ENCODE measurements around the gene INPP5A. TPM values are rescaled to one million over a fixed set of nuclear protein-coding genes. Genes with fewer than 3 reads are reported as not detected.

Gene INPP5A
- total and polyA plus RNA-seq, 4 donors, result 37.7 to 112 (median 54.9) TPM

DNA sequence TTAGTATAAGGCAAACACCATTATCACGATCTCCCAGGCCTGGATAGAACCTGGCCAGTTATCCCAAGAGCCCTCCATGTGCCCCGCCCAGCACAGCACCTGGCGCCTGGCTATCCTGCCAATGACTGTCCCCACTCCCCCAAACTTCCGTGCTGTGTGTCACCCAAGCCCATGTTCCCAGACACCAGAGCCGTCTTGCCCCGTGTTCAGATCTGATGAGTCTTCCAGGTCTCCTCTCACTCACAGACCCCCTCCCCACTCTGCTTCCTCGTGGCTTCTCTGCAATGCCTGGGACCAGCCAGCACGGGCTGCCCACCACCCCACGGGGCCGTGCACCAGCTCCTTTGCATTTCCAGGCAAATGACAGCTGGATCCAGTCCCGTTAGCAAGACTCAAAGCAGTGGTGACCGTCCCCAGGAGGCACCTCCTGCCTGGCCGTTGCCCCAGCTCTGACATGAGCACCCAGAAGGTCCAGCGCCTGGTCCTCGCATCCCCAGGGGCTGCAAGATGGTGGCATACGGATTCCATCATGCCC, 43.8 kb upstream of the INPP5A start:
- H3K4me1 ChIP-seq (ENCODE audit: control insufficient read depth in 1 of 2, insufficient read depth in 2 of 2, low read length in 2 of 2), result no peaks in the 10 kb centered on the region
- no peak overlapping the region for H3K27ac ChIP-seq (ENCODE audit: low read depth in 1 of 2, low read length in 2 of 2)
- ATAC-seq (ENCODE audit: low FRiP score), result no peak
- H3K36me3 ChIP-seq (ENCODE audit: control insufficient read depth in 1 of 2, insufficient read depth in 2 of 2, low read length in 1 of 2), result no peaks in the 10 kb centered on the region
- intact Hi-C loops (cut with DNase I), result no loop called here
- H3K4me3 ChIP-seq (ENCODE audit: low read length in 2 of 2), result no peak overlapping the region
- H3K27me3 ChIP-seq (ENCODE audit: control insufficient read depth in 1 of 2, insufficient read depth in 2 of 2, low read length in 1 of 2), result no peaks in the 10 kb centered on the region
- peak in 1 of 2 donors; percentile 70 for DNase-seq
- 94 to 95% methylated on average over 16 of the region's 16 CpGs for WGBS, 2 donors
- no peaks in the 10 kb centered on the region for H3K9me3 ChIP-seq (ENCODE audit: control insufficient read depth, low read length)

GRCh38 chr10:132494866-132495630, 42.5 kb upstream of the INPP5A start:
- intact Hi-C loops (cut with DNase I), result loop anchor here in 1 of 2 donors (5.0 kb wide), 1 partner anchor 33 kb away; no protein-coding TSS in a partner anchor
- Histone ChIP-seq H3K27me3 (ENCODE audit: control insufficient read depth in 1 of 2, insufficient read depth in 2 of 2, low read length in 1 of 2) (no peaks in the 10 kb centered on the region), H3K36me3 (ENCODE audit: control insufficient read depth in 1 of 2, insufficient read depth in 2 of 2, low read length in 1 of 2) (no peaks in the 10 kb centered on the region), H3K4me1 (ENCODE audit: control insufficient read depth in 1 of 2, insufficient read depth in 2 of 2, low read length in 2 of 2) (no peaks in the 10 kb centered on the region), H3K9me3 (ENCODE audit: control insufficient read depth, low read length) (no peaks in the 10 kb centered on the region), H3K4me3 (ENCODE audit: low read length in 2 of 2) (no peak overlapping the region), H3K27ac (ENCODE audit: low read depth in 1 of 2, low read length in 2 of 2) (no peak overlapping the region)
- 21 to 28% methylated on average over 11 of the region's 11 CpGs for WGBS, 2 donors
- DNase-seq (peak in 1 of 2 donors; percentile 12), ATAC-seq (ENCODE audit: low FRiP score) (no peak)

DNA sequence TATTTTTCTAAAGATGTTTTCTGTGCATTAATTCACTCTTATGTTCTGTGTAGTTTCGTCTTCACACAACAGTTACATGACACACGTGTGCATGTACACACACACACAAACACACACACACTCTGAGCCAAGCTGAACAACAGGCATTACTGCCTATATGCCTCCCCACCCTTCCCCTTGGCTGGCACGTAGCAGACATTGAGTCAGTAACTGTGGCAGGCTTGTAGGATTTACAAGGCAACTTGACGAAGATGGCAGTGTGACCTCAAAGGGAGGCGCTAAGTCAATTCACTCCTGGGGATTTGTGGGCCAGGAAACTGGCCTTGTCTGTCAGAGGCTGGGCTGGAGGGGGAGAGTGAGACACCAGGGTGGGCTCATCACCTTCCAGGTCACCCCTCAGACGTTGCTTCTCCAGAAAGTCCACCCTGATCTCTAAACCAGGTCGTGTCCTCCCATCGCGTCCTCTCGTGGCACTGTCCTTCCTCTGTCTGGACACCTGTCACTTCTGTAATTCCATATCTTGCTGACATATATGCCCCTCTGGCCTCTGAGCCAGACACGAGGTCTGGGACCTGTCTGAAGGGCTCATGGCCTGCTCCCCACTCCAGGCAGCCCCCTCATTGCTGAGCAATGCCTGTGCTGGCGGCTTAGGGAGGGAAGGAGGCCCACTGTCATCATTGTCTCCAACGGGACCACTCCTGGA, 41.1 kb upstream of the INPP5A start:
- 89 to 91% methylated on average over 13 of the region's 13 CpGs for WGBS, 2 donors
- ATAC-seq (ENCODE audit: low FRiP score) (no peak), DNase-seq (peak in 1 of 2 donors; percentile 65)
- H3K36me3 ChIP-seq (ENCODE audit: control insufficient read depth in 1 of 2, insufficient read depth in 2 of 2, low read length in 1 of 2), result no peaks in the 10 kb centered on the region
- no peaks in the 10 kb centered on the region for H3K9me3 ChIP-seq (ENCODE audit: control insufficient read depth, low read length)
- no peaks in the 10 kb centered on the region for H3K4me1 ChIP-seq (ENCODE audit: control insufficient read depth in 1 of 2, insufficient read depth in 2 of 2, low read length in 2 of 2)
- H3K4me3 ChIP-seq (ENCODE audit: low read length in 2 of 2), result no peak overlapping the region
- H3K27me3 ChIP-seq (ENCODE audit: control insufficient read depth in 1 of 2, insufficient read depth in 2 of 2, low read length in 1 of 2), result no peaks in the 10 kb centered on the region
- H3K27ac ChIP-seq (ENCODE audit: low read depth in 1 of 2, low read length in 2 of 2), result no peak overlapping the region
- intact Hi-C loops (cut with DNase I), result loop anchor here in 1 of 2 donors (5.0 kb wide), 1 partner anchor 34 kb away; no protein-coding TSS in a partner anchor

GRCh38 chr10:132497063-132497680, 40.4 kb upstream of the INPP5A start:
- DNase-seq (peak in 1 of 2 donors; percentile 45), ATAC-seq (ENCODE audit: low FRiP score) (no peak)
- Histone ChIP-seq H3K36me3 (ENCODE audit: control insufficient read depth in 1 of 2, insufficient read depth in 2 of 2, low read length in 1 of 2) (no peaks in the 10 kb centered on the region), H3K9me3 (ENCODE audit: control insufficient read depth, low read length) (no peaks in the 10 kb centered on the region), H3K4me1 (ENCODE audit: control insufficient read depth in 1 of 2, insufficient read depth in 2 of 2, low read length in 2 of 2) (no peaks in the 10 kb centered on the region), H3K27ac (ENCODE audit: low read depth in 1 of 2, low read length in 2 of 2) (no peak overlapping the region), H3K27me3 (ENCODE audit: control insufficient read depth in 1 of 2, insufficient read depth in 2 of 2, low read length in 1 of 2) (no peaks in the 10 kb centered on the region), H3K4me3 (ENCODE audit: low read length in 2 of 2) (no peak overlapping the region)
- WGBS, 2 donors, result 80 to 86% methylated on average over 30 of the region's 30 CpGs
- intact Hi-C loops (cut with DNase I), result loop anchor here in 1 of 2 donors (5.0 kb wide), 1 partner anchor 35 kb away; no protein-coding TSS in a partner anchor

DNA sequence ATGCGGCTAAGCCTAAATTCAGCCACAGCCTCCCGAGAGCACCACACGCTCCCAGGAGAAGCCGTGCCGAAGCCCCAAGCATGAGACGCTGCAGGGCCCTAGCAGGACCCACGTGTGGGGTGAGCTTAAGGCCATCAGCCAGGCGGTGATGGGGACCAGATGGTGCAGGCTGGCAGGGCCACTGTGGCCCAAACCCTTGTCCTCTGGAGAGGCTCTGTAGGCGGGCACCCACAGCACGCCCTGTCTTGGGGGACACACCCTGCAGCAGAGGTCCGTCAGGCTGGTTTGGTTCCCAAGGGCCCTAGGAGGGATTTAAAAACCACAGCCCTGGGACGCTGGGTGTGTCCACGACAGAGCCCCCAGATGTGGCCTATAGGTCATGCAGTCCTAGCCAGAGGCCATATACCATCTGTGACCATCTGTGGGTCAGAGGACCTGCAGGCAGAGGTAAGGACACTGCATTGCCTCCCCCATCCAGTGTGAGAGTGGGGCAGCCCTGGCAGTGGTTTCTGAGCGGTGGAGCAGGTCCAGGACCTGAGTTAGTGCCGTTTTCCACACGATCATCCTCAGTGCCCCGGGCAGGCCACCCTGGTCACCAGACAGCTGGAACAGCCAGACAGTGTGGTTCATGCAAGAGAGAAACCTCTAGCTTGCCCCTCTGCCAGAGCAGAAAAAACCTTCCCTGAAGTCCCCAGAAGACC, 39.6 kb upstream of the INPP5A start:
- no peaks in the 10 kb centered on the region for H3K9me3 ChIP-seq (ENCODE audit: control insufficient read depth, low read length)
- no peaks in the 10 kb centered on the region for H3K36me3 ChIP-seq (ENCODE audit: control insufficient read depth in 1 of 2, insufficient read depth in 2 of 2, low read length in 1 of 2)
- intact Hi-C loops (cut with DNase I), result loop anchor here in 1 of 2 donors (5.0 kb wide), 1 partner anchor 36 kb away; no protein-coding TSS in a partner anchor
- no peak overlapping the region for H3K4me3 ChIP-seq (ENCODE audit: low read length in 2 of 2)
- H3K4me1 ChIP-seq (ENCODE audit: control insufficient read depth in 1 of 2, insufficient read depth in 2 of 2, low read length in 2 of 2), result no peaks in the 10 kb centered on the region
- H3K27ac ChIP-seq (ENCODE audit: low read depth in 1 of 2, low read length in 2 of 2), result no peak overlapping the region
- DNase-seq (peak in 1 of 2 donors; percentile 56), ATAC-seq (ENCODE audit: low FRiP score) (peak; percentile 27)
- WGBS, 2 donors, result 91 to 93% methylated on average over 17 of the region's 17 CpGs
- H3K27me3 ChIP-seq (ENCODE audit: control insufficient read depth in 1 of 2, insufficient read depth in 2 of 2, low read length in 1 of 2), result no peaks in the 10 kb centered on the region

DNA sequence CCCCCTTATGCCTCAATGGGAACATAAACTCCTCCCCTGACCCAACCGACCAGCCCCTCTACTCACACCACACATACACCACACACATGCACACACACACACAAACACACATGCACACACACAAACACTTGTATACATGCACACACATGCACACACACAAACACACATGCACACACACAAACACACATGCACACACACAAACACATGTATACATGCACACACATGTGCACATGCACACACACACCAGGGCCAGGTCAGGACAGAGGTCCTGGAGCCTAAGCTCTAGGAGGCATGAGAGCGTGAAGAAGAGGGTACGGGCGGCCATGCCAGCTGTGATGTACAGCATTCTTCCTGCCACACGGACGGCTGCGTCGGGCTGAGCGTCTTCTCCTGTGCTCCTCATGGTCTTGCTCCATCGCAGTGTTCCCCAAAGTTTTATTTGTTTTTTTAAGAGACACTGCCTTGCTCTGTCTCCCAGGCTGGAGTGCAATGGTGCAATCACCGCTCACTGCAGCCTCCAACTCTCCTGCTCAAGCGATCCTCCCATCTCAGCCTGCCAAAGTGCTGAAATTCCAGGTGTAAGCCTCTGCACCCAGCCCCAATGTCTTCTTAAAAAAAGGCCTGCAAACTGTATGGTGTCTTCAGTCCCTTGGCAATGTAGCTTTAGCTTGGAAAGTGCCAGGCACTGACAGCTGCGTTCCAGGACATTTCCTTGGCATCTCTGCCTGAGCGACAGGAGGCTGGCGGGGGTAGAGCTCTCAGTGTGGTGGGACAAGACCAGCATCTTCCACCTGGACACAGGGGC, 38.8 kb upstream of the INPP5A start:
- Histone ChIP-seq H3K9me3 (ENCODE audit: control insufficient read depth, low read length) (no peaks in the 10 kb centered on the region), H3K27ac (ENCODE audit: low read depth in 1 of 2, low read length in 2 of 2) (no peak overlapping the region), H3K36me3 (ENCODE audit: control insufficient read depth in 1 of 2, insufficient read depth in 2 of 2, low read length in 1 of 2) (no peaks in the 10 kb centered on the region), H3K27me3 (ENCODE audit: control insufficient read depth in 1 of 2, insufficient read depth in 2 of 2, low read length in 1 of 2) (no peaks in the 10 kb centered on the region), H3K4me3 (ENCODE audit: low read length in 2 of 2) (no peak overlapping the region), H3K4me1 (ENCODE audit: control insufficient read depth in 1 of 2, insufficient read depth in 2 of 2, low read length in 2 of 2) (no peaks in the 10 kb centered on the region)
- DNase-seq, result peak; percentile 13 to 65
- intact Hi-C loops (cut with DNase I), result loop anchor here in 1 of 2 donors (5.0 kb wide), 1 partner anchor 36 kb away; no protein-coding TSS in a partner anchor
- ATAC-seq (ENCODE audit: low FRiP score), result no peak
- 89 to 91% methylated on average over 15 of the region's 15 CpGs for WGBS, 2 donors

DNA sequence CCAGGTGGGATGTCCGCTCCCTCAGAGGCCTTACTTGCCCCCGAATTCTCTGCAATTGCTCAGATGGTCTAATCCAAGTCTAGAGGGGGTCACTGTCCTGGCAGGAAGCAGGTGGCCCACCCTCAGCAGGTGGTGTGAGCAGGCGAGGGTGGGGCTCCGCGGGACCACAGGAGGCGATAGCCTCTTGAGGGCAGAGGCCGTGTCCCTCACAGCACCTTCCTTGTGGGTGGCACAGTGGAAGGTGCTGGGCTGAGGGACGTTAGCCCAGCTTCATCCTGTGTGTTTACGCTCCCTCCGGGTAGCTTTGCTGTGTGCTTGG, 38.3 kb upstream of the INPP5A start:
- intact Hi-C loops (cut with DNase I), result loop anchor here in 1 of 2 donors (5.0 kb wide), 1 partner anchor 37 kb away; no protein-coding TSS in a partner anchor
- no peaks in the 10 kb centered on the region for H3K9me3 ChIP-seq (ENCODE audit: control insufficient read depth, low read length)
- H3K4me3 ChIP-seq (ENCODE audit: low read length in 2 of 2), result no peak overlapping the region
- ATAC-seq (ENCODE audit: low FRiP score) (no peak), DNase-seq (peak; percentile 21 to 55)
- no peaks in the 10 kb centered on the region for H3K36me3 ChIP-seq (ENCODE audit: control insufficient read depth in 1 of 2, insufficient read depth in 2 of 2, low read length in 1 of 2)
- no peaks in the 10 kb centered on the region for H3K4me1 ChIP-seq (ENCODE audit: control insufficient read depth in 1 of 2, insufficient read depth in 2 of 2, low read length in 2 of 2)
- no peak overlapping the region for H3K27ac ChIP-seq (ENCODE audit: low read depth in 1 of 2, low read length in 2 of 2)
- no peaks in the 10 kb centered on the region for H3K27me3 ChIP-seq (ENCODE audit: control insufficient read depth in 1 of 2, insufficient read depth in 2 of 2, low read length in 1 of 2)
- 94 to 95% methylated on average over 10 of the region's 10 CpGs for whole genome bisulfite sequencing, 2 donors

All from aorta (tissue), 5 donors.